Activated CD8-positive, alpha-beta memory T cell treated with anti-CD3 and anti-CD28 coated beads for 36 hours (primary cell): ENCODE data around the gene C8A. TPM values are rescaled to one million over a fixed set of nuclear protein-coding genes. Genes with fewer than 3 reads are reported as not detected.

Experiments
- CTCF ChIA-PET: fragments of 350-600 bp; sonication (Branson Sonifier 250); formaldehyde crosslinking; loops from one replicate; lab custom pipeline; 2021; ENCODE audit warnings: antibody characterized with exemption; lab: Charles Lee
- POLR2A ChIA-PET: fragments of 350-600 bp; sonication (Branson Sonifier 250); formaldehyde crosslinking; loops from one replicate; lab custom pipeline; 2021; ENCODE audit warnings: antibody characterized with exemption; lab: Charles Lee
- total RNA-seq, 2 experiments: library from RNA; stranded (reverse); gene quantifications; one replicate each; pipeline ENCODE4 v1.2.3, GENCODE V29; 2021

C8A gene
- total RNA-seq, 2 experiments from 2014 or later = not detected

DNA sequence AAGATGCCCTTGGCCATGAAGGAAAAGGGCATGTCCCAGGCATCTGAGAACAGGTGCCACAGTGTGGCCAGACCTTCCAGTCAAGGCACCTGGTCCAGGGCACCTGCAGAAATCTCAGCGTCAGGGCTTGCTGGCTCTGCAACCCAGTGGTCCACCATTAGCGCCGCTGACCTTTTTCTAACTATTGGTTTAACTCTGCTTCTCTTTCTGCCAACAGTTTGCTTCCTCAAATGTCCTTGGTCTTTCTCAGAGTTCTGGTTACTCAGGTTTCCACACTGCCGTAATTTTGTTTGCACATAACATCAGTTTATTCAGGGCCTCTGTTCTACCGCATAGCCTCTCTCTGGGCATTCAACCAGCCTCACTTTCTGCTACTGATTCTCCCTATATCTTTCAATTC lies 18.9 kb upstream of the C8A start:
- ChIA-PET CTCF (no interaction called here), POLR2A (no interaction called here)

DNA sequence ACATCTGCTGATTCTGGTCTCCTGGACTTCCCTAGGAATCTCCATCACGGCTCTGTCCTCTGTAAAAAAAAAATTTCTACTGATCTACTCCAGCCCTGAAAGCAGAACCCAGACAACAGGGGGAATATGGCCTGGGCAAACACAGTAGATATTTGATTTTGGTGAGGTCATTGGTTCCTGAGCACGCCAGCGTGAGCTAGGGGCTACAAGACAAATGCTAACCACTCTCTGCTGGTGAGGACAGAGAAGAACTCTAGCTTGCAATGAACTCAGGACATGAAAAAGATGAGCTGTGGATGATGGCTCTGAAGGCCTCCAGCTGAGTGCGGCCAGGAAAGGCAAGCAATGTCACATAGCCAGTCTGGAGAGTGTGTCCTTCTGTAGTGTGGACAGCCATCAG lies 18.2 kb upstream of the C8A start:
- ChIA-PET CTCF (no interaction called here), POLR2A (no interaction called here)

DNA sequence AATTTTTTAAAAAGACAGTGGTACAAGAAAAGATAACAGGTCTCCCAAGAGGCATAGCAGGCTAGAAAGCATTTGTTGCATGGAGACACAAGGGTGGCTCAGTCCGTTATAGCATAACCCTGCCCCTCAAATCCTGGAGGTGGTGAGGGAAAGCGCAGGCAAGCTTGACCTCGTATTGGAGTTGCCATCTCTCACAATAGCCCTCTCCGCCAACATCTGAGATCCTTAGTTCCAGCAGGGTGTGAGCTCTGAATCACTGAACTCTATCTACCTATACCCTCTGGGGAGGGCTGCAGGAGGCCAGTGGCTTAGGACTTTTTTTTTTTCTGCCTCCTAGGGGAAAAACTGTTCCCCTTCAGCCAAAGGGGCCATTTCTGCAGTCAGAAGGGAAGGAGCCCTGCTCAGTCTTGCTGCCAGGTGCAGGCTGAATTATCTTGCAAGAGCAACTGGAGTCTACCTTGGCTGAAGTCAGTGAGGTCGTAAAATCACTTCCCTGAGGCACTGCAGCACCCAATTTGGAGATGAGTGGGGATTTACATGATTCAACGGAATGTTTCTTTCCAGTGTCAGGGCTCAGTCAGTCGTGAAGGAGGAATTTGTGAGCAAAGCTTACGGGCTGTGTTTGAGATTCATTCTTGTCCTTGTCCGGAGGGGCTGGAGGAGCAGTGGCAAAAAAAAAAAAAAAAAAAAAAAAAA lies 17.2 kb upstream of the C8A start:
- CTCF ChIA-PET = no interaction called here

DNA sequence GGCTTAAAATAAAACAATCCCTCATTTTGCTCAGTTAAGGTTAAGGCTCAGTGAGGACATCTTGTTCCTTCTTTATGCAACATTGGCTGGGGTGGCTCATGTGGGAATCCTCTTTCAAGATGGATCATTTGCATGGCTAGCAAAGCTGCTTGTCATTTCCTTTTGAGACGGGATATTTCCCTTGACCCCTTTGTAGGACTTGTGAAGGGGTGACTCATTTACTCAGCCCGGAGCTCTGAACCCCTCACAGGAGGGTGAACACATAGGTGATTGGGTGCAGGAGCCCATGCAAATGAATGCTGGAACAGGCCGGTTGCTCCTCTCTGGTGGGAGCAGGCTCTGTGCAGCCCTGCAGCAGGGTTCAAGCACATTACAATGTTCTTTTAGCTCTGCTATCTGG lies 15.8 kb upstream of the C8A start:
- ChIA-PET CTCF (no interaction called here), POLR2A (no interaction called here)

More for the DNA sequence above, 17.2 kb upstream of the C8A start:
- POLR2A ChIA-PET = no interaction called here

DNA sequence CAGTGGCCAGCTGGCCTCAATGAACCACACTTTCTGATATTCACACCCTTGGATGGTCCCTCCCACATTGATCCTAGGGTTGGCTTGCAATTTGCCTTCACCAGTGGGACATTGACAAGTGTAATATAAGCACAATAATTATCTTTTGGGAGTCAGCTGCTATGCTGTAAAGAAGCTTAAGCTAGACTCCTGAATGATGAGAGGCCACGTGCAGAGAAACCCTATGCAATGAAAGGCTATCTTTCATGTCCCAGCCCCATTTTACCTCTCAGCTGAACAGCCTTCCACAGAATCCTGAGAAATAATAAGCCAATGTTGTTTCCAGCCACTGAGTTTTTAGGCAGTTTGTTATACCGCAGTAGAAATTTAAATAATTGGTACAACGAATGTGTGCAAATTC lies 11.1 kb upstream of the C8A start:
- CTCF ChIA-PET = no interaction called here
- POLR2A ChIA-PET = no interaction called here

DNA sequence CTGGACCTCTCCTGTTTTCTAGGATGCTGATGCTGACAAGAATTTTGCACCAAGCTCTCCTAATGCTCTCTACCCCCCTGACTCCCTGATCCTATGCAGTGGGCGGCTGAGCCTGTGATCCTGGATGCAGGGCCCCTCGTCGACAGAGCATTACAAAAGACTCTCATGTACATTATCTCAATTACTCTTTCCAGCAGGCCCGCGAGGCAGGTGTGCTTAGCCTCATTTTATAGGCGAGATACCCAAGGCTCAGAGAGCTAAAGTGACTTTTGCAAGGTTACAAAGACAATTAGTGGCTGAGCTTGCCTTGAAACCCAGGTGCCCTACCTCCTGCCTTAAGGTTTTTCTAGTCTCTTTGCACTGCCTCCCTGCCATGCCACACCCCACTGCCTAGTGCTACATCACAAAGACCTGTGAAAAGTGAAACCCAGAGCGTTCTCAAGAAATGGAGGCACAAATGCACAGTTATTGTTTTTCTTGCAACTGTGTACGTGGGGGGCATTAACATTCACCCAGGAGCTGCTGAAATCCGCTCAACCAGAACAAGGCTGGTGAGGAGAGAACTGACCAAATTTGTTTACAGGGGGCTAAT lies 10.0 kb upstream of the C8A start:
- ChIA-PET POLR2A (no interaction called here), CTCF (no interaction called here)

DNA sequence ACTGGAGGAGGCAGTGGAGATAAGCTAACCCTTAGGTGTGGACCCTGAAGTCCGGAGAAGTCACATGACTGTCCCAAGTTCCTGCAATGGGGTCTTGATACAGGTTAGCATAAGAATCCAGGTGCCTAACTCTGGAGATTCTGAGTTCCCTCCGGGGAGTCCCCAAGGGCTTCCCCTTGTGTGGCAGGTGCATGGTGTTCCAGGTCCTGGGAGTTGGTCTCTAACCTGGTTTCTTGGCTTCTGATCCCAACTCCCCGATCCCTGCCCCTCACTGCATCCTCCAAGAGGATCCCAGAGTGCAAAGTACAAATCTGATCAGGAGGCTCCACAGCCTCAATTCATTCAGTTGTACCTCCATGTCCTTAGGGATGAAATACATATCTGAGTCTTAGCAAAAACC lies 9.3 kb upstream of the C8A start:
- CTCF ChIA-PET = no interaction called here
- POLR2A ChIA-PET = no interaction called here

DNA sequence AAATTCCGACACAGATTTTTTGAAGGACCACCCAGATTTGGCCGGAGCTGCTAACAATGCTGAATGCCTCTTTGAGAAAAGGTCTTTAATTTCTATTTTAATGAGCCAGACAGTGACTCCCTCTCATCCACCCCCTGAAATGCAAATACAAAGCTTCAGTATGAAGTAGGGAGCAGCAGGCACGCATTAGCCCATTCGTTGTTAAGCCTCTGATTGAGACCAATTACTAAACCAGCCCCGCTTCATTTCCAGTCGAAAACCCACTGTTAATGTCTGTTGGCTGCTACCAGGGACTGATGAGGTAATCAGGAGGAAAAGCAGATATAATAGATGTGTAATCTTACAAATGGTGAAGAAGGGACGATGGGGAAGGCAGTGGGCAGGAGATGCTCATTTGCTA lies 4.8 kb upstream of the C8A start:
- ChIA-PET POLR2A (no interaction called here), CTCF (no interaction called here)

DNA sequence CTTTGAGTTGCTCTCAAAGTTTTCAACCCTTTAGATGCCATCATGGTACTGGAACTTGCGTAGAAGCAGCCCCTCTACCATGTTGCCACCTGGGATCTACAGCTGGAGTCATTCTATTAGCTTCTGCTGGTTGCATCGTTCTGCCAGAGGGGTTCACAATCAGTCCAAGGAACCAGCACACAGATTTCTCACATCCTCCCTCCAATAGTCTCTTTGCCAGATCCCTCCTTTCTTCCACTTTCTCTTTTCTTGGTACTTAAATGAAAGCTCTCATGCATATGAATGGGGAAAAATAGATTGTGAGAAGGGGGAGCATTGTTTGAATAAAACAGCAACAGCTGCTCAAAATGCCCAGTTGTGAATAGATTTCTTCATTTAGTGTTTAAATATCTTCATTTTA lies 4.2 kb upstream of the C8A start:
- ChIA-PET CTCF (no interaction called here), POLR2A (no interaction called here)

DNA sequence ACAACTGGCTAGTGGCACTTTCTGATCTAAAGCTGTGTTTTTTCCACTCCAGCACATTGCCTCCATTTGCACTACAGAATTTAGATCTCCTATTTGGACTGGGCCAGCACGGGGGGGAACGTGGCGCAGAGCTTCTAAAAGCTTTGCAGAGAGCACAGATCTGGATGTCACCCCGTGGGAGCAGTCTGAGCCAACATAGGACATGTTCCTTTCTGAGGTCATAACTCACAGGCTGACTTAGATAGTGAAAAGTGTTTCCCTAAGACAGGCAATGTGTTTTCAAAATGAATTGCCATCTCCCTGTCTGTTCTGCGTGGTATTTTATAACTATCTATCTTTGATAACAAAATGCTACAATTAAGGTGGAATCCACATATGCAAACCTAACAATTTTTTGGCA lies 3.7 kb upstream of the C8A start:
- POLR2A ChIA-PET = no interaction called here
- CTCF ChIA-PET = no interaction called here

DNA sequence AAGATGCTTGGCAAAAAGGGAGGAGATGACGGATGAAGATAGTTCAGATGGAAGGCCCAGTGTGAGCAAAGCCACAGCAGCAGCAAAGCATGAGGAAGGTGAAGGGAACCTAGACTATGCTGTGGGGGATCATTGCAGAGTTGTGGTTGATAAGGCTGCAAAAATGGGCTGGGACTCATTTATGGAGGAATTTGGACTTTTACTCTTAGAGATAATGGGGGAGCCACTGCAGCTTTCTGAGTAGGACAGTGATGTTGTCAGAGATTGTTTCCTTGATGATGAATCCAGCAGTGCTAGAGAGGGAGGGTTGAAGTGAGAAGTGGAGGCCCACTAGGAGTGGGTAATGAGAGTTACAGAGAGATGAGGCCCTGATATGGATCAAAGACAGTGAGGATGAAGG lies 2.1 kb upstream of the C8A start:
- CTCF ChIA-PET = no interaction called here
- POLR2A ChIA-PET = no interaction called here

DNA sequence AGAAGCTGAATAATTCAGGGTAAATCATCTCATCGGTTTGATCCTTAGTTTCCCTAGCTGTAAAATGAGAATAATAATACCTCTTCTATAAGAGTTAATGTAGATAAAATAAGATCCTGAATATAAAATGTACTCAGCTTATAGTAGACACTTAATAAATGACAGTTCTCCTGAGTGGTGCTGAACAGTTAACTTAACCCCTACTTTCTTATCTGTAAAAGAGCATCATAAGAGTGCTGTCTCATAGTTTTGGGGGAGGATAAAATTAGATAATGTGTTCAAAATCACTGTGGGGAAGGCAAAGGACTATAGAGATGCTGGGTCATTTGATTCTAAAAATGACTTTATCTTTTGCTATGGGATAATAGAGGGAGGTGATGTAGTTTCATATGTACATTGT lies 593 bp downstream of the C8A start:
- POLR2A ChIA-PET = no interaction called here

DNA sequence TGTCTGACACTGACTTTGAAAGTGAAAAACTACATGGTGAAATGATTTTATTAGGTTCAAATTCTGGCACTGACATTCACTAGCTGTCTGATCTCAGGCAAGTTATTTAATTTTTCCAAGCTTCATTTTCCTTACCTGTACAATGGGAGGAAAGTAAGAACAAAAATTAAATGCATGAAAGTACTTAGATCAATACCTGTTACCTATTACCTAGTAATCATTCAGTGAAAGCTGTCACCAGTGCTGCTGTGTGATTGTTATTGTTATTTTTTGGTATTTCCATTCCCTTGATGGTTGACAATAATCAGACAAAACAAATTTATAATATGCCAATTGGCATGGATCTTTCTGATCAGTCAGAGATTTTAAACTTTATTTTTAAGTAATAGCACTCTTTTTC lies 1.6 kb downstream of the C8A start:
- ChIA-PET POLR2A (no interaction called here), CTCF (no interaction called here)

More for the DNA sequence above, 593 bp downstream of the C8A start:
- CTCF ChIA-PET = no interaction called here

DNA sequence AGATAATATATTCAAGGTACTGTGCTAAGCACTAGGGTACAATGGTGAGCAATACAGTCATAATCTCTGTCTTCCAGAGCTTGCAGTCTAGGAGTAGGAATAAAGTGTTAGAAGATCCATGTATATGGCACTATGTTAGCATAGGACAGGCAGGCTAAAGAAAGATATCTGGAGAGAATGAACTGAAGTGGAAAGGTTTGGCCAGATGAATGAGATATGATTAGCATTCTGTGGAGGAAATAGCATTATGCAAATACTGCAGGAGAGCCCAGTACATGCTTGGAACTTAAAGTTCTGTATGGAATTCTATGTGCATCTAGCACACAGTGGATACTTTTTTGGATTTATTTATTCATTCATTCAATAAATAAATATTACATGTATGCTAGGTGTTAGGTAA lies 4.7 kb downstream of the C8A start:
- CTCF ChIA-PET = no interaction called here
- POLR2A ChIA-PET = no interaction called here

DNA sequence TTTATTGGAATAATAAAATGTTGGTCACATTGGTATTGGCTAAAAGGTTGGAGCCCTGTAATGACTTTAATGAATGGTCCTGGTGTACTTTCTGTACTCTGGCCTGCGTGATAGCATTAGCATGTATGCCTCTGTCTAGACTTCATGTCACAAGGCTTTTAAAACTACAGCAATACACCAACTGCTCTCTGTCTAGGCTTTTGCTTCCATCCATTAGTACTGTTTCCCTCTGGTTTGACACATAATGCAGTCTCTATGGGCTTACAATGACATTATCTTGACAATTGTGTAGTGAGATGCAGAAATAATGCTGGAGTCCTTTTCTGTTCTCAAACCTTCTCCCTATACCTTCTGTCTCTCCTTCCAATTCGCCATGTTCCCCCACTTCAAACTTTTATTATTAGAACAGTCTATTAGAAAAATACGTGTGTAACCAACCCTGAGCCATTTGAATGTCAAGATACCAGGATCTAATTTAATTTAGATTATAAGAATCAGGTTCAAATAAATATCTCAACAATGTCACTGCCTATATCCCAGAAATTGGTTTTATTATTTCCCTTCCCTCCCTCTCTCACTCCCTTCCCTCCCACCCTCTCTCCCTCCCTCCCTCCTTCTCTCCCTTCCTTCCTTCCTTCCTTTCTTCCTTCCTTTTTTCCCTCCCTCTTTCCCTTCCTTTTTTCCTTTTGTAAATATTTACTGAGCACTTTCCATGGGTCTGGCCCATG lies 8.8 kb downstream of the C8A start:
- CTCF ChIA-PET = no interaction called here

DNA sequence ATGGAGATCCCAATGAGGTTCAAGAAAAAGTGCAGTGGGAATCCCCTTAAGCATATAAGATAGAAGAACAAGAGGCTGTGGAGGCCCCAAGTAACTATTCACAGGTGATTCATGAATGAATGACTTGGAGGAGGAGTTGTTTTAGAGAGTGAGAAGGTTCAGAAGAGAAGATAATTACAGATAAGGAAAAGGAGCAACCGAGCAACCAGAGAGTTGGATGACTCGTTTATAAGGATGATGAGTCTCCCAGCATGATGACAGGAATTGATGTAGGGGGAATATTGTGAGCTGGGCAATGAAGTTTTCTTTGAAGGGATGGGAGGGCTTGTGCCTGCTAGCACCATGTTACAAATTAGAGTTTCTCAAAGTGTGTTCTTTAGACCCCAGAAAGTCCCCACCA lies 9.8 kb downstream of the C8A start:
- CTCF ChIA-PET = no interaction called here
- POLR2A ChIA-PET = no interaction called here

More for the DNA sequence above, 8.8 kb downstream of the C8A start:
- POLR2A ChIA-PET = no interaction called here

DNA sequence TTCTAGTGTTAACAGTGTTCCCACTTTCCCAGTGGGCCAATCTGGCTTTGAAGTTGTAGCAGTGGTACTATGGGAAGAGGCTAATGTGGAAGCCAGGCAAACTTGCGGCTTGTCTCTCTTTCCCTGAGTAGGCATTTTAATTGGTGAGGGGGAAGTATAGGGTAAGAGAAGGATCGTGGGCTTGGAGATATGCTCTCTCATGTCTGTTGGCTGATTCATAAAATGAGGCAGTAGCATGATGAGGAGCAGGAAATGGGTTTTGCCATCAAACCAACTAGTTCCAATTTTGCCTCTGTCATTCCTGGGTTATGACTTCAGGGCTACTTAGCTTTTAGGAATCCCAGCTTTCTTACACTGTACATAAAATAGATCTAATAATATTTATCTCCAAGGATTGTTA lies 12.1 kb downstream of the C8A start:
- ChIA-PET CTCF (no interaction called here), POLR2A (no interaction called here)

DNA sequence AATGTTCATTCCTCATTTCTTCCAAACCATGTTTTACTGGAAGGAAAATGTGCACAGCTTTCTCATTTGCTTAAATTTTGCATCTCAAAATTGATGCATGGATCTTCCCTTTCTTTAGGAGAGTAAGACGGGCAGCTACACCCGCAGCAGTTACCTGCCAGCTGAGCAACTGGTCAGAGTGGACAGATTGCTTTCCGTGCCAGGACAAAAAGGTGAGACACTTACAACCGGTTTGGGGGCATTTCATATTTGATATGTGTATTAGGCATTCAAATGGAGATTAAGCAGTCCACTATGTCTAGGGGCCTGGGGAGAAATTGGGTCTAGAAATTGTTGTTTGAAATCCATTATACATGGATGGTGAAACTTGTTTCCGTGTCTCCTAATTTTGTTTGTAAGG lies 12.9 kb downstream of the C8A start:
- ChIA-PET CTCF (no interaction called here), POLR2A (no interaction called here)

DNA sequence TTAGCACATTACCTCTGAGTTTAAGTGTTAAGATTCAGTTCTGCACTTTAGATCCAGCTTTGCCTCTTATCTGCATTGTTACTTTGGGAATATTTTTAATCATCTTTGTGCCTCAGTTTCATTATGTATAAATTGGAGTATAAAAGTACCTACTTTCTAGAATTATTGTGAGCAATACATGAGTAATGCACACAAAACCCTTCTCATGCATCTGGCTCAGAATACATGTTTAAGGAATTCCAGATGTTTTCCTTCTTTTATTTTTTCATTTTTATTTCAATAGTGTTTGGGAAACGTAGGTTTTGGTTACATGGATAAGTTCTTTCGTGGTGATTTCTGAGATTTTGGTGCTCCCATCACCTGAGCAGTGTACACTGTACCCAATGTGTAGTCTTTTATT lies 14.2 kb downstream of the C8A start:
- ChIA-PET POLR2A (no interaction called here), CTCF (no interaction called here)

DNA sequence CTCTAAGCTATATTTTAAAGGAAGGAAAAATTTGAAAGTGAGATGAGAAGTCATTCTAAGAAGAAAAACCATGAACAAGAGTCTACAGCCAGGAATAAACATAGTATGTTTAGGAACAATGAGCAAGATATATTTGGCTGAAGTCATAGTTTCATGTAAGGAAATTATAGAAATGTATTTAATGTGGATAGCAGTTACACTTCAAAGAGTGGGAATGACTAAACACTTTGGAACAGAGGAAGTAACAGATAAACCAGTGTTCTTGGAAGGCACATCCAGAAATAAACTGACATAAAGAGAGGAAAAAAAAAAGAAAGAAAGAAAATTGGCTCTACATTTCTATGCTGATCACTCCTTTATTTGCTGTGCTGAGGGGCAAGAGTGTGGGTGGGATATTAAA lies 18.0 kb downstream of the C8A start:
- ChIA-PET POLR2A (no interaction called here), CTCF (no interaction called here)

DNA sequence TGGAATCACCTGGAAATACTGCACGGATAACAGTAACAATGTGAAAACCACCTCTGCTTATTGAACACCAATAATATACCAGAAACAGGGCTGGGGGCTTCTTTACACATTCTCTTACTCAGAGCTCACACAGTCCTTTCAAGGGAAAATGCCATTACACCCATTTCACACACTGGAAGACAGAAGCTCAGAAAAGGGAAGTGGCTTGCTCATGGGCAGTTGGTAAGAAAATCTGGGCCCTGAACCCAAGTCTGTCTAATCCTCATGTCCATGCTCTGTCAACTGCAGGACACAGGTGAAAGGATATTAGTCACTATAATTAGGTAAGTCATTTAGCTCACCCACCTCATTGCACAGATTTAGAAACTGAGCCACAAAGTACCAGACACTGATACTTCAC lies 18.6 kb downstream of the C8A start:
- ChIA-PET POLR2A (no interaction called here), CTCF (no interaction called here)
